DMS114 treated with DMSO at 0.1 percent for 48 hours (cell line): ENCODE results near the gene EGF.
"Not testable (repeated sequence)": the region's sequence is repeated elsewhere in the genome, so short reads cannot be mapped to it uniquely, and the experiment has no call there.

Source experiments
- DNase-seq: peaks from one replicate; lab custom pipeline; 2025; ENCODE audit not compliant: unreplicated experiment; lab: John Stamatoyannopoulos, UW

The EGF gene

GRCh38 chr4:109914322-109914721 is 1.6 kb downstream of the EGF start:
- no peak for DNase-seq

- no peak for DNase-seq
Measured at GRCh38 chr4:109915385-109916026, 2.8 kb downstream of the EGF start.

- no peak for DNase-seq
Measured at GRCh38 chr4:109916027-109916409, 3.3 kb downstream of the EGF start.

GRCh38 chr4:109921384-109921808 is 8.7 kb downstream of the EGF start:
- no peak for DNase-seq

- no peak for DNase-seq
Measured at GRCh38 chr4:109925396-109925795, 12.7 kb downstream of the EGF start.

- DNase-seq = no peak
Measured at GRCh38 chr4:109928327-109929045, 15.8 kb downstream of the EGF start.

GRCh38 chr4:109930464-109930863 is 17.8 kb downstream of the EGF start:
- DNase-seq = no peak

GRCh38 chr4:109930872-109931271 is 18.2 kb downstream of the EGF start:
- no peak for DNase-seq

GRCh38 chr4:109931318-109931717 is 18.6 kb downstream of the EGF start:
- no peak for DNase-seq

- not testable (repeated sequence) for DNase-seq
Measured at GRCh38 chr4:109937352-109937751, 24.7 kb downstream of the EGF start.

- no peak for DNase-seq
Measured at GRCh38 chr4:109939190-109939589, 26.5 kb downstream of the EGF start.

GRCh38 chr4:109942292-109942926 is 29.7 kb downstream of the EGF start:
- DNase-seq = no peak

GRCh38 chr4:109943745-109944144 is 31.1 kb downstream of the EGF start:
- no peak for DNase-seq

GRCh38 chr4:109944591-109944990 is 31.9 kb downstream of the EGF start:
- no peak for DNase-seq

GRCh38 chr4:109945056-109945455 is 32.4 kb downstream of the EGF start:
- DNase-seq = no peak

GRCh38 chr4:109946120-109946519 is 33.4 kb downstream of the EGF start:
- no peak for DNase-seq

- DNase-seq = no peak
Measured at GRCh38 chr4:109947457-109947856, 34.8 kb downstream of the EGF start.

- DNase-seq = no peak
Measured at GRCh38 chr4:109947918-109948317, 35.2 kb downstream of the EGF start.

- not testable (repeated sequence) for DNase-seq
Measured at GRCh38 chr4:109949099-109949718, 36.5 kb downstream of the EGF start.

GRCh38 chr4:109952612-109953011 is 39.9 kb downstream of the EGF start:
- DNase-seq = no peak

- DNase-seq = no peak
Measured at GRCh38 chr4:109953556-109953955, 40.9 kb downstream of the EGF start.

GRCh38 chr4:109955146-109955545 is 42.5 kb downstream of the EGF start:
- DNase-seq = no peak
